Measurements from ENCODE around the gene IQSEC2.

Gene IQSEC2

DNA sequence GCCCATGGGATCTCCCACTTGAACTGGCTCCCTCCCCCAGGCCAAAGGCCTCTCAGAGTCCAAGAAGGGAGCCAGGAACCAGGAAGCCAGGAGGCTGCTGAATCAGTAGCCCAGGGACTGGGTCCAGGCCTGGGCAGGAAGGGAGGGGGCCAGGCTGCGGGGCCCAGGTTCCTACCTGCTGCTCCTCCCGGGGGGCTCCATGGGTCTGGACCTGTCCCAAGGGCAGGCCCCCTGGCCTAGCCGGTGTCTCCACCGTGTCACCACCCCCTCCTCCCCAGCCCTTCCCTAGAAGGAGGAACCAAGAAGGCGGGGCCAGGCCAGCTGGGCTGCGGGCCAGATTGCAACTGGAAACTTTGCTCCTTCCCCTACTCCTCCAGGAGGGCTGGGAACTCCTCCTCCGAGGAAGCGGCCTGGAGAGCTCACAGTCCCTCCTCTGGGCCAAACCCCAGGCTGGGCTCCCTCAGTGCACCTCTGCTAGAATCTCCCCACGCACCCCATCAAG, at the start of gene IQSEC2:
IQSEC2 (minus strand) TSS at position 264 of the 502 bp plus-strand sequence.
- no peak for DNase-seq

DNA sequence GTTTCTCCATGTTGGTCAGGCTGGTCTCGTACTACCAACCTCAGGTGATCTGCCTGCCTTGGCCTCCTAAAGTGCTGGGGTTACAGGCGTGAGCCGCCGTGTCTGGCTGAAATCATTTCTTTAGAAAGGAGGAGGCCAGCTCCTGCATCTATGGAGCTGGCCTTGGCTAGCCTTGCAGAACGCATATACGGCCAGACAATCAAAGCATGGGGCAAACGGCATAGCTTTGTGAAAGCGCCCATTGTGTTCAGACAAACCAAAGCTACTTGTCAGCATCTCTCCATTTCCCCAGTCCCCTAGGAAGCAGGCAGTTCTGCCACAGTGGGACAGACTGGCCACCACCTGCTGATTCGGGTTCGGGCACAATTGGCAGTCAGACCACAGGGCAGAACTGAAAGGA, 48.9 kb upstream of the IQSEC2 start:
- DNase-seq = no peak

DNA sequence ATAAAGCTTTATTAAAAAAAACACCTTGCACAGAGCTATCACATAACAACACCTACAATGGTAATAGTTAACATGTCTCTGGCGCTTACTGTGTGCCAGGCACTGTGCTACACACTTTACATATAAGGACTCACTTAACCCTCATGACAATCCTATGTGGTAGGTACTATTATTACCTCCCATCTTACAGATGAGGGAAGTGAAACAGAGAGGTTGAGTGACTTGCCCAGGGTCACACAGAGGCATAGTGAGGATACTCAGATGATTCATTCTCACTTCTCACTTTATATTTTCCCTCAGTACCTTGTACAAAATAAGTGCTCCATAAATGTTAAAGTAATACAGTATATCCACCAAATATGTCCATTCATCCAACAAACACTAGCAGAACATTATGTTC, 43.4 kb upstream of the IQSEC2 start:
- no peak for DNase-seq

DNA sequence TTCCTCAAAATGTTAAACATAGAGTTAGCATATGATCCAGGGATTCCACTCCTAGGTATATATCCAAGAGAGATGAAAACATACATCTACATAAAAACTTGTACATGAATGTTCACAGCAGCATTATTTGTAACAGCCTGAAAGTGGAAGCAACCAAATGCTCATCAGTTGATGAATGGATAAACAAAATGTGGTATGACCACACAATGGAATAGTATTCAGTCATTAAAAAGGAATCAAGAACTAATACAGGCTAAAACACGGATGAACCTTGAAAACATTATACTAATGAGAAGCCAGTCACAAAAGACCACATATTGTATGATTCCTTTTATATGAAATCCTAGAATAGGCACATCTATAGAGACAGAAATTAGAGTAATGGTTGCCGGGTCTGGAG, 42.7 kb upstream of the IQSEC2 start:
- no peak for DNase-seq

DNA sequence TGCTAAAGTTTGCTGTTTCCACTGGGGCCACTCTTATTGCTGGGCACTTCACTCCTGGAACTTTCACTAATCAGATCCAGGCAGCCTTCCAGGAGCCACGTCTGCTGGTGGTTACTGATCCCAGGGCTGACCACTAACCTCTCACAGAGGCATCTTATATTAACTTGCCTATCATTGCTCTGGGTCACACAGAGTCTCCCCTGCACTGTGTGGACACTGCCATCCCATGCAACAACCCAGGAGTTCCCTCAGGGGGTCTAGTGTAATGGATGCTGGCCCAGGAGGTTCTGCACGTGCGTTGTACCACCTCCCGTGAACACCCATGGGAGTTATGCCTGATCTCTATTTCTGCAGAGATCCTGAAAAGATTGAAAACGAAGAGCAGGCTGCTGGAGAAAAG, 41.8 kb upstream of the IQSEC2 start:
- no peak for DNase-seq

DNA sequence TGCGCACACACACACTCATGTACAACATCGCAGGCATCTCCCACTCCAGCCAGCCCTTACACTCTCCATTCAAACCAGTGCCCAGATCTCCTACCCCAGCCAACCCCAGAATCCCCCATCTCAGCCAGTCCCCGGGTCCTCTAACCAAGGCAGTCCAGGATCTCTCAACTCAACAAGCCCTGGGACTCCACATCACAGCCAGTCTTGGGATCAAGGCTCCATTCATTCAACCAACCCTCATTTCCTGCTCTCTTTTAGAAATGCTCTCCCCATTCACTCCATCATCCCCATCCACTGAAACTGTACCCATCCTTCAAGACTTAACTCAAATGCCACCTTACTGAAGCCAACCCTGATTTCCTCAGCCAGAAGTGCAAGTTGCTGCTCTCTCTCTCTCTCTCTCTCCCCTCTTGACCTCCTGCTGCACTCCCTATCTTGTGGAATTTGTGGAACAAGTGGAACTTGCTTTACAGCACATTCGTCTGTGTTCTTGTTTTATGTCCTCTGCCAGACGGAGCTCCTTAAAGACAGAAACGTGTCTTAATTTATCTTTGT, 40.6 kb upstream of the IQSEC2 start:
- no peak for DNase-seq

DNA sequence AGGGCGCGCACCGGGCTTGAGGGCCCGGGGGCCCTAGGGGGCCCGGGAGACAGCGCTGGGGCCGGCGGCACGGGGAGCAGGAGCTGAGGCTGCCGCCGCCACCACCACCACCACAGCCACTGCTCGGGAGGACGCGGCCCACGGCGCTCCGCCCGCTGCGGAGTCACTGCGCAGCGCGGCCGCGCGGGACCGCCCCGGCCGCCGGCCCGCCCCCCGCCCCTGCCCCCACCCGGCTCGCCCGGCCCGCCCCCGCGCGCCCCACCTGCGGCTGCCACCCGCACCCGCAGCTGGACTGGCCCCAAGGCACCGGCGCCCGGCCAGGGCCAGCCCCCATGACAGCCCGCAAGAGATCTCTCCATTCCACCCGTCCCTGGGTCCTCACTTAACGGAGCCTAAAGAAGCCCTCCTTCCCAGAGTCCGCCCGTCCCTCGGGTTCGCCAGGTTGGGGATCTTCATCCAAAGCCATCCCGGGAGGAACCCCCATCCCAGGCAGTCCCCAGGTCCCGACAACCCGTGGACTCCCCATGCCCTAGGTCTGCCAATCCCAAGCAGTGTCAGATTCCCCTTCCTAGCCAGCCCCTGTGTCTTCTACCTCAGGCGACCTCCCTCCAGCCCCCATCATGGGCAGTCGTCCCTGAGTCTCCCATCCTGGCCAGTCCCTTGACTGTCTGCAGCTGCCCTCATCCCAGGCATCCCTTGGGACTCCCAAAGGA, 40.0 kb upstream of the IQSEC2 start:
- DNase-seq = peak; percentile 19

DNA sequence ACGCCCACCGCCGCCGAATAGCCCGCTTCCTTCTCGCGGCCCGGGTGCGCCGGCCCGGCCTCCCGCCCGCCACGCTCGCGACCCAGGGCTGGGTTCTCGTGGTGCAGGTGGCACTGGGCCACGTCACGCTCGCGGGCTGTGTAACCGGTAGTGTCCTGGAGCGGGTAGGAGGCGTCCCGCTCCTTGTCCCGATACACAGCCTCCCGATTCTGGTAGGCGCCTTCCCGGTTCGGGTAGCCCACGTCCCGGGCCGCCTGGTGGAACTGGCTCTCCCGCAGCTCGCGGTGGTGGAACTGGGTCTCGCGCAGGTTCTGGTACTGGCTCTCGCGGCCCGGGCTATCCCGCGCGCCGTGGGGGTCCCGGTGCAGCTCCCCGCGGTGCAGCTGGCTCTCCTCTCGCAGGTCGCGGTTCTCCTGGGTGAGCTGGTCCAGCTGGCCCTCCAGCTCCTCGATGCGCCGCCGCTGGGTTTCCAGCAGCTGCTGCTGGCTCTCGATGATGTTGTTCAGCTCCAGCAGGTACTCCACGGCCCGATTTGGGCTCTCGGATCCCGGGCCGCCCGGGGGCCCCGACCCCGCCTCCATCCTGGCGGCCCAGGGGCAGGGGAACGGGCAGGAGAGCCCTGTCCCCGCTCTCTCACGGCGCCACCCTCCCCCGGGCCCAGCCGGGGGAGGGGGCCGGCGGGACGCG, 39.3 kb upstream of the IQSEC2 start:
- DNase-seq = peak; percentile 12

DNA sequence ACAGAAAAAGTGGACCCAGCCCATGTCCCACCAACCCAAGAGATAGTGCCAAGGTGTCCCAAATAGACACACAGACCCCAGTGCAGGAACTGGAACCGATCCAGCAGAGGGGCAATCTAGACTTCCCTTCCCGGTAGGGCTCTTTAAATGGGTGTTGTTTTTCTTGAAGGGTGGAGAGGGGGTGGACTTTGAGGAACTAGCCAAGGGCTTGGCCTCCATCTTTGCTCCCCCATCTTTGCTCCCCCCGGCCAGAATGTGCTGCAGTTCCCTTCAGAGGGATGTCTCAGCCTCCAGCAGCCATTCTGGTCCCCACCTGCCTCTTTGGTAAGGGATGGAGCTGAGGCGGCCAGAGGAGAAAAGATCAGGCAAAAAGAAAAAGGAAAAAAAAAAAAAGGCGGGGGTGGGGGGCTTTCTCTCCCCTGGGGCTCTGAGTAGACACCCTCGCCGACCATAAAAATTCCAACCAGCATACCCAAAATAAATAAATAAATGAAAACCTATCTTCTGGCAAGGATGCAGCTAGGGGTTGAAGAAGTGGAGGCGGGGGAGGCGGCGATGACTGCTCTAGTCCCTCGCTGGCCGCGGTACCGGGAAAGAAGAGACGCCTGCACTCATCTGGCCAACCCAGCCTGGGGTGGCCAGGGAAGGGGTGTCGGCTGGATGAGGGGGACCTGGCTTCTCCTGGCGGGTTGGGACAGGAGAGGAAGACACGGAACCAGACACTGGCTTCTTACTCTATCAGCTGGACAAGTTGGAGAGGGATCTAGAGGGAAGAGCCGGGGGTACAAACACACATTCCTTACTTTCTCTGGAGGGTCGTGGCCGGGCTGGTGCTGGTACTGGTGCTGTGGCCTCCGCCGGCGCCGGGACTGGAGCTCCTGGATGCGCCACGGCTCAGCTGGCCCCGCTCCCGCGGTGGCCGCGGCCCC, 38.5 kb upstream of the IQSEC2 start:
- DNase-seq = no peak

DNA sequence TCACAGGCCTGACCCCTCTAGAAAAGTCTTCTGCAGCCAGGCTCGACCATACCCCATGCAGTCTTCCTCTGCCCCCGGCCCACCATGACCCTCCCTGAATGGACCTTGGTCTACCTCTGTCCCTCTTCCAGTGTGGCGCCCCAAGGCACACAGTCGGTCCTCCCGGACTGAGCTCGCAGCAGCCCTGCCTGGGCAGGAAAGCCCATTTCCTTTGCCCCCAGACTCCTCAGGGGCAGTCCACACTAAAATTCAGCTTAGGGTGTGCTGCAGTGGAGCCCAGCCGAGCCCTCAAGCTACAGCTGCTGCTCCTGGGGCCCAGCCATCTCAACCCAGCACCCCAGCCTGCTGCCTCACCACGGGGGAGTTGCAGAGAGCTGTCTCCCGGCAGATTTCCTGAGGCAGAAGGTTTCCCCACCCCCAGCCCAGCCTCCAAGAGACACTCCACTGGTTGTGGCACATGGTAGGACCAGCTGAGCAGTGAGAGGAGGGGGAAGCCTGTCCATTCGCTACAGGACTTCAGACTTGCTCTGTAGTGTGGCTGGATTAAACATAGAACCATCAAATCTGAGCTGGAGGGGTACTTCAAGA, 37.5 kb upstream of the IQSEC2 start:
- no peak for DNase-seq

DNA sequence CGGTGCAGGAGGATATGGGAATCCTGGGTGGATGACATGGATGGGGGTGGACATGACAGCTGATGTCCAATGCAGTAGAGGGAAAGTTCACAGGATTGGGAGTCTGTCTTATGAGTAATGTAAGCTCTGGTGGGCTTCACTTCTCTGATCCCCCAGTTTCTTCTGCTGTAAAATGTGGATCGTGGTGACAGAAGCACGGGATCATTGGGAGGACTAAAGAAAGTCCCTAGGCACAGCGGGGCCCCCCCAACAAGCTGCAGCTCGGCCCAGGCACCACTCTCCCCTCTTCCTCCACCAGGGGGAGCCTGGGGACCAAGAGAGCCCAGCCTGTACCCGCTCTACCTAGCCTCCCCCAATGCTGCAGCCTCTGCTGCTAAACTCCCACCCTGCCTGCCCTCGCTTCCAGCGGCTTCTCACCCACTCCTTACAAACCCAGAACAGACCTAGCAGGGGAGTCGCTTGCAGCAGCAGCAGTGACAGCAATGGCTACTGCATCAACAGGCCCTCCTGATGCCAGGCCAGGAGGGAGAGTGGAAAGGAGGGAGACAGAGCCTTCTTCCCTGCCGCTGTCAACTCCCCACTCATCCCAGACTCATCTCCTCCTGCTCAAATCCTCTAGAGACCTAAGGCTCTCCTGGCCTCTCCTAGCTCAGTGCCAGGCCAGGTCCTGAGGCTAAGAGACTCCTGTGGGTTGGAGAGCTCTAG, 36.1 kb upstream of the IQSEC2 start:
- peak; percentile 71 for DNase-seq

DNA sequence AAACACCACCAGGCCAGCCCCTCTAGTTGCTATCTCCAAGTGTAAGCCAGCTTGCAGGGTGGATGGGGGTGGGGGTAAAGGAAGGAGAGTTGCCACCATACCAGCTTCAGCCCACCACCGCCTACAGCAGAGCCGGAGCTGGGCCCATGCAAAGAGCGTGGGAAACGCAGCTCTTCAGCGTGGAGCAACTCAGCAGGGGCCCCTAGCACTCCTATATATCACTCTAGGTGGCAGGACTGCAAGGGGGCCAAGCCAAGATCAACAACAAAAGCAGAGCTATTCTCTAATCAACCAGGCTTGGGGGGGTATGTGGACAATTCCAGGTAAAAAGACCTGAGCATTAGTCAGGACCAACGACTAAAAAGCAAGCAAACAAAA, 35.5 kb upstream of the IQSEC2 start:
- DNase-seq = no peak

DNA sequence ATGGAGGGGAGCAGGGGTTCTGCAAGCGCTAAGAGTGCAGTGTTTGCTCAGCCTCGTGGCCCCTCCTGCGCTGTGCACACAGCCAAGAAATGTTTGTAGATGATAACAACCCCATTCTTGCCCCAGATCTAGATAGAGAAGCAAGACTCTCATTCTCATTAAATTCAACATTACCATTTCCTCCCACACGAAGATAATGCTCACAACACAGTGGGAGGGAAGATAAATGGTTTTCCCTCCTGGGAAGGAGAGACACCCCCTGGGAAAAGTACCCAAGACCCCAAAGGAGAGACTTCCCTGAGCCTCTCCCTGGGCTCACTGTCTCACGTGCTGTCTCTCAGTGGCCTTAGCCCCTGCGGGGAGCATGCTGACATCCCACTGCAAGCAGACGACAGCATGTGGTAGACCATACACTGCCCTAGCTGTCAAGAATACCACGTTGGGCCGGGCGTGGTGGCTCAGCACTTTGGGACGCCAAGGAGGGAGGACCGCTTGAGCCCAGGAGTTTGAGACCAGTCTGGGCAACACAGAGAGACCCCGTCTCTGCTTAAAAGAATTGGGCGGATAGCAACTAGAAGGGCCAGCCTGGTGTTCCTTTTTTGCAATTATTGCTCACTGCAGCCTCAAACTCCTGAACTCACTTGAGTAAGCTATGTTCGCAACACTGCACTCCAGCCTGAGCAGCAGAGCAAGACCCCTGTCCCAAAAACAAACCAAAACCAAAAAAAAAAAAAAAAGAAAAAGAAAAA, 34.9 kb upstream of the IQSEC2 start:
- DNase-seq = no peak

DNA sequence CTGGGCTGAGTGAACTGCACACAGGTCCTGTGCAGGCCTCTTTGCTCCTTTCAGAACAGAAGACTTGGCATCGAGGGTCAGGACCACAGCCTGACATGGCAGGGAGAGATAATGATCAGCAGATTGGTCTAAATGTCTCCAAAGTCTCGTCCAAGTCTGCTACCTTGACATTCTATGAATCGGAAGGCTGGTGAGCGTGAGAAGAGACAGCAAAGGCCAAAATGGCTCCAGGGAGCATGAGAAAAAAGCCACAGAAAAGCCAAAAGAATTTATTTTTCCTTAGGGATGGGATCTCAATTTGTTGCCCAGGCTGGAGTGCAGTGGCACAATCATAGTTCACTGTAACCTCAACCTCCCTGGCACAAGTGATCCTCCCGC, 32.3 kb upstream of the IQSEC2 start:
- no peak for DNase-seq

DNA sequence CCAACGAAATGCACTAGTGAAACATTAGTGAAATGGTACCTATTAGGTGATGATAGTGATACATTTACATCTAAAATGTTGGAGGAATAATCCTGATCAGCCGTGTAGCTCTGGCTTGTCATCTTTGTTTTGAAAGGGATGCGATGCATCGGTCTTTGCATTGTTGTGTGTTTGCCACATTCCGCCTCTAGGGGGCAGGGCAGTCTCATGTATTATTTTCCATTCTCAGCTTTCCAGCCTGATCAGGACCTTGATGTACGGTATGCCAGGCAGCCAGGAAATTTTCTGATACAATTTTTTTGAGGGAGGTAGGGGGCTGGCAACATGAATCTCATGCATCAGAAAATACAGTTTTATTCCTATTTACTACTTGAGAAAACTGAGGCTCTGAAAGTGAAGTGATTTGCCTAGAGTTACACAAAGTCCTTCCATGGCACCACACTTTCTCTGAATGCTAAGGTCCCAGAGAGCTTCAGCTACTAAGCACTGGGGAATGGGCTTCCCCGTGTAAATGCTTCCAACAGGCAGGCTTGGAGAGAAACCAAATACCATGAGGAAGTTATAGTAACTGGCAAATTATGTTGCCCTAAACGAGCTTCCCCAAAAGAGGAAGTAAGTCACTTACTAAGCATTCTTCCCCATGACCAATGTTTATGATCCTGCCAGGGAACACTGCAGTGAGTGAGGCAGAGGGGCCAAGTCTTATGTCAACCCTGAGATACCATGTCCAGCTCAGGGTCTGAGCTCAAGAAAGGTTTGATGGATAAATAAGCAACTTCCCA, 31.8 kb upstream of the IQSEC2 start:
- peak; percentile 51 for DNase-seq

DNA sequence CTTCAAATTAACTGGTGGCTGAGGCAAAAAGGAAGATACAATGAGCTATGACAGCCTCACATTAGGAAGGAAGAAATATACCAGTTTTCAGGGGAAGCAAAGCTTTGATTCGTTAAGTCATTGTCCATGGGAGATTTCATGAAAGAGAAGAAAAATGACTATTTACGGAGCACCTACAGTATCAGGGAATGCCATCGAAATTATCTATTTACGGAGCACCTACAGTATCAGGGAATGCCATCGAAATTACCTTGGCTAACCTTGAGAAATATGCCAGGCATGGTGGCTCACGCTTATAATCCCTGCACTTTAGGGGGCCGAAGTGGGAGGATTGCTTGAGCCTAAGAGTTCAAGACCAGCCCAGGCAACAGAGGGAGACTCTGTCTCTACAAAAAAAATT, 28.5 kb upstream of the IQSEC2 start:
- DNase-seq = no peak

DNA sequence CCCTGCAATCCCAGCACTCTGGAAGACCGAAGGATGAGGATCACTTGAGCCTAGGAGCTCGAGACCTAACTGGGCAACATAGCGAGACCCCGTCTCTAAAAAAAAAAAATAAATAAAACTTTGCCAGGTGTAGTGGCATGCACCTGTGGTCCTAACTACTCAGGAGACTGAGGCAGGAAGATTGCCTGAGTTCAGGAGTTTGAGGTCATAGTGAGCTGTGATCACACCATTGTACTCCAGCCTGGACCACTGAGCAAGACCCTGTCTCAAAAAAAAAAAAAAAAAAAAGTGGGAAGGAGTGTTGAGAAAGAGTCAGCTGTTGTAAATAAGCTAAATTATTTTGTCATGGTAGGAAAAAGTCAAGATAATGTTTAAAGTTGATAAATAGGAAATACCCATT, 27.5 kb upstream of the IQSEC2 start:
- no peak for DNase-seq

DNA sequence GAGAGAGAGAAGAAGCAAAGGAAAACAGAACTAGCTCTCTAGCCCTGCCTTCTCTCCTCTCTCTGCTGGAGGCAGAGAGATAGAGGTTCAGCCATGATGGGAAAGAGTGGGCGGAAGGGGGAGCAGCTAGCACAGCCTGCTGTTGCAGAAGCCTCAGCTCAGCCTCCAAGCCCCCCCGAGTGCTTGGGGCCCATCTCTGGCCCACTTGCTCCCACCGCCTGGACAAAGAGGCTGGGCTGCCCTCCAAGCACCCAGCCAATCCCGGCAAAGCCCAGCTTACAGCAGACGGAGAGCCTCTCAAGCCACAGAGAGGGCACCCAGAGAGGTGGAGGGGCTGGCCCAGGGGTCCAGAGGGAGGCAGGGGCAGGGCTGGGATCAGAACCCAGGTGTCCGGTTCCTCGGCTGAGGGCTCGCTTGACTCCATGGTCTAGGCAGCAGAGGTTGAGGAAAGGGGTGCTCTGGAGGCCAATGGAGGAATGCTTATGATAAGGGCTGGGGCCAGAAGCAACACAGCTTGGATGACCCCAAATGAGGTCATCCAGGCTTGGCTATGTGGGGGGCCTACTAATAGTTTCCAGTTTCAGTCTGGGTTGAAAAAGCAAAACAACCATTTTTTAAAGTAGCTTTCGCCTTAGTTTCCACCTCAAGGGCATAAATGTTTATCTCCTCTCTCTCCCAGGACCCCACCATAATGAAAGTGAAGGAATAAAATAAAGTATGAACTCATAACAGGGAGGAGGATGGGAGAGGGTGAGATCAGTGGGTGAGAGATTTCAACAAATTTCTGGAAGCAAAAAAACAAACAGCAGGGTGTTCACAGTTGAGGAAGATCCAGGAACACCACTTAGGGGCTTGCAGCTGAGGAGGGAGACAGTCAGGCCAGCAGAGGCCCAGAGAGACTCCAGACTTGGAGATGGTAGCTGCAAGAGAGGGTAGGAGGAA, 24.9 kb upstream of the IQSEC2 start:
- no peak for DNase-seq

DNA sequence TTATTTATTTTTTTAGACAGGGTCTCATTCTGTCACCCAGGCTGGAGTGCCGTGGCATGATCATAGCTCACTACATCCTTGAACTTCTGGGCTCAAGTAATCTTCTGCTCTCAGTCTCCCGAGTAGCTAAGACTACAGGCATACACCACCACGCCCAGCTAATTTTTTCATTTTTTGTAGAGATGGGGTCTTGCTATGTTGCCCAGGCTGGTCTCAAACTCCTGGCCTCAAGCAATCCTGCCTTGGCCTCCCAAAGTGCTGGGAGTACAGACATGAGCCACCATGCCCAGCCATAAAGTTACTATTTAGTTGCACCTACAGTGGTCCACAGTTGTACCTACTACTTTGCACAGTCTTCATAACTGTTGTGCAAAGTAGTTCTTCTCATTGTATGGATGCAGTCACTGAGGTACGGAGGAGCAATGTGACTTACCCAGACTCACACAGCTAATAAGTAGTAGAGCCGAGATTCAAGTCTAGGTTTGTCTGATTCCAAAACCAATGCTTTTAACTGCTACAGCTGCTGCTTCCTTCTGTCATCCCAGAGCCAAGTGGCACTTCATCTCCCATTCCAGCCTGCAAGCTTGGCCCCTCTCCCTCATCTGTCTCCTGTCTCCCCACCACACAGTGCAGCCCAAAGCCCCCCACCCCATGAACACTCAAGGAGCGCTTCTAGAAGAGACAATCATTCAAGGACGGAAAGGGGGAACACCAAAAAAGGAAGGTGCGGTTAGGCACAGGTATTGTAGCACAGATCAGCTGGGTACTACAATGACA, 24.0 kb upstream of the IQSEC2 start:
- no peak for DNase-seq

Data from activated naive CD4-positive, alpha-beta T cell treated with anti-CD3 and anti-CD28 coated beads, Interleukin-2, amount 50 U/mL, for 16 hours (primary cell).